ENCODE data around the gene PCDH15.
A peak's percentile ranks its signal among the peaks of the same experiment; 100 is the strongest.

The PCDH15 gene

GRCh38 chr10:54710918-54711317 lies 90.1 kb downstream of the PCDH15 start:
- no peaks in the 10 kb centered on the region for H3K79me1 ChIP-seq (ENCODE audit: low read depth, low read length)
- H3K23ac ChIP-seq (ENCODE audit: low read depth, low read length, poor library complexity), result no peak overlapping the region
- H3K14ac ChIP-seq (ENCODE audit: low read length), result no peak overlapping the region
- H3K36me3 ChIP-seq (replicated peaks in 1 of 2; ENCODE audit: control insufficient read depth in 2 of 2, insufficient read depth in 2 of 2, low read length in 2 of 2), result no peaks in the 10 kb centered on the region
- no peak overlapping the region for H3K18ac ChIP-seq (ENCODE audit: low read length)
- H3K27me3 ChIP-seq (ENCODE audit: control insufficient read depth in 3 of 3, insufficient read depth in 3 of 3, low read depth in 1 of 3, low read length in 3 of 3), result no peaks in the 10 kb centered on the region
- no peak overlapping the region for H4K91ac ChIP-seq (ENCODE audit: low read depth, low read length, poor library complexity)
- H3K4me1 ChIP-seq (ENCODE audit: control insufficient read depth in 2 of 2, insufficient read depth in 1 of 2, low read depth in 1 of 2, low read length in 2 of 2), result peaks cover 0 to 5% of the 10 kb centered on the region in 2 donors
- WGBS, 2 donors (ENCODE audit: extremely low coverage in 2 of 2, insufficient read length in 2 of 2, insufficient replicate concordance in 1 of 2), result no CpG with 5 or more reads among the region's 3 CpGs
- no peak overlapping the region for H2BK5ac ChIP-seq (ENCODE audit: low read length)
- H2AFZ ChIP-seq (ENCODE audit: low read length), result no peak overlapping the region
- no peak overlapping the region for H3K9ac ChIP-seq (ENCODE audit: low read depth, low read length, poor library complexity)
- no peak overlapping the region for H2BK15ac ChIP-seq (ENCODE audit: low read length)
- no peak overlapping the region for H3K4me3 ChIP-seq (ENCODE audit: low read length in 2 of 2)
- no peak overlapping the region for H2AK5ac ChIP-seq (ENCODE audit: low read depth, low read length)
- no peak overlapping the region for H3K4me2 ChIP-seq (ENCODE audit: insufficient read depth, low read length, poor library complexity, severe bottlenecking)
- peaks cover 0 to 1% of the 10 kb centered on the region in 2 donors for H3K9me3 ChIP-seq (replicated peaks in 1 of 2; ENCODE audit: control insufficient read depth in 2 of 2, insufficient read depth in 1 of 2, low read depth in 1 of 2, low read length in 2 of 2)
- H4K8ac ChIP-seq (ENCODE audit: low read depth, low read length), result no peak overlapping the region
- no peak overlapping the region for H3K27ac ChIP-seq (replicated peaks; ENCODE audit: low read length)
- no peak overlapping the region for H2BK12ac ChIP-seq (ENCODE audit: low read length)
- no peak overlapping the region for H3K4ac ChIP-seq (ENCODE audit: low read length)
- no peak for DNase-seq (ENCODE audit: low spot score)
- H2BK120ac ChIP-seq (ENCODE audit: low read depth, low read length), result no peak overlapping the region

GRCh38 chr10:54708591-54708990 lies 92.4 kb downstream of the PCDH15 start:
- no CpG with 5 or more reads among the region's 8 CpGs for WGBS, 2 donors (ENCODE audit: extremely low coverage in 2 of 2, insufficient read length in 2 of 2, insufficient replicate concordance in 1 of 2)
- peaks cover 0 to 3% of the 10 kb centered on the region in 2 donors for H3K9me3 ChIP-seq (replicated peaks in 1 of 2; ENCODE audit: control insufficient read depth in 2 of 2, insufficient read depth in 1 of 2, low read depth in 1 of 2, low read length in 2 of 2)
- H3K4me3 ChIP-seq (ENCODE audit: low read length in 2 of 2), result no peak overlapping the region
- no peak overlapping the region for H3K4me2 ChIP-seq (ENCODE audit: insufficient read depth, low read length, poor library complexity, severe bottlenecking)
- H2BK120ac ChIP-seq (ENCODE audit: low read depth, low read length), result no peak overlapping the region
- H2AFZ ChIP-seq (ENCODE audit: low read length), result peak overlapping the region; percentile 54
- no peaks in the 10 kb centered on the region for H3K36me3 ChIP-seq (replicated peaks in 1 of 2; ENCODE audit: control insufficient read depth in 2 of 2, insufficient read depth in 2 of 2, low read length in 2 of 2)
- no peak for DNase-seq (ENCODE audit: low spot score)
- H3K4ac ChIP-seq (ENCODE audit: low read length), result no peak overlapping the region
- H2AK5ac ChIP-seq (ENCODE audit: low read depth, low read length), result no peak overlapping the region
- H3K79me1 ChIP-seq (ENCODE audit: low read depth, low read length), result no peaks in the 10 kb centered on the region
- no peak overlapping the region for H2BK12ac ChIP-seq (ENCODE audit: low read length)
- no peak overlapping the region for H3K23ac ChIP-seq (ENCODE audit: low read depth, low read length, poor library complexity)
- H4K8ac ChIP-seq (ENCODE audit: low read depth, low read length), result no peak overlapping the region
- H3K9ac ChIP-seq (ENCODE audit: low read depth, low read length, poor library complexity), result no peak overlapping the region
- no peak overlapping the region for H2BK5ac ChIP-seq (ENCODE audit: low read length)
- no peak overlapping the region for H3K14ac ChIP-seq (ENCODE audit: low read length)
- no peak overlapping the region for H2BK15ac ChIP-seq (ENCODE audit: low read length)
- H3K18ac ChIP-seq (ENCODE audit: low read length), result no peak overlapping the region
- no peaks in the 10 kb centered on the region for H3K27me3 ChIP-seq (ENCODE audit: control insufficient read depth in 3 of 3, insufficient read depth in 3 of 3, low read depth in 1 of 3, low read length in 3 of 3)
- H4K91ac ChIP-seq (ENCODE audit: low read depth, low read length, poor library complexity), result no peak overlapping the region
- H3K4me1 ChIP-seq (ENCODE audit: control insufficient read depth in 2 of 2, insufficient read depth in 1 of 2, low read depth in 1 of 2, low read length in 2 of 2), result peaks cover 0 to 5% of the 10 kb centered on the region in 2 donors
- H3K27ac ChIP-seq (replicated peaks; ENCODE audit: low read length), result no peak overlapping the region

- H3K23ac ChIP-seq (ENCODE audit: low read depth, low read length, poor library complexity), result no peak overlapping the region
- no peak overlapping the region for H3K18ac ChIP-seq (ENCODE audit: low read length)
- H3K4me3 ChIP-seq (ENCODE audit: low read length in 2 of 2), result no peak overlapping the region
- H3K27ac ChIP-seq (replicated peaks; ENCODE audit: low read length), result no peak overlapping the region
- H3K79me1 ChIP-seq (ENCODE audit: low read depth, low read length), result no peaks in the 10 kb centered on the region
- no peaks in the 10 kb centered on the region for H3K27me3 ChIP-seq (ENCODE audit: control insufficient read depth in 3 of 3, insufficient read depth in 3 of 3, low read depth in 1 of 3, low read length in 3 of 3)
- no peak overlapping the region for H2BK12ac ChIP-seq (ENCODE audit: low read length)
- peaks cover 0 to 9% of the 10 kb centered on the region in 2 donors for H3K9me3 ChIP-seq (replicated peaks in 1 of 2; ENCODE audit: control insufficient read depth in 2 of 2, insufficient read depth in 1 of 2, low read depth in 1 of 2, low read length in 2 of 2)
- no peak overlapping the region for H3K9ac ChIP-seq (ENCODE audit: low read depth, low read length, poor library complexity)
- no peak overlapping the region for H2BK120ac ChIP-seq (ENCODE audit: low read depth, low read length)
- no peak overlapping the region for H4K8ac ChIP-seq (ENCODE audit: low read depth, low read length)
- no peaks in the 10 kb centered on the region for H3K36me3 ChIP-seq (replicated peaks in 1 of 2; ENCODE audit: control insufficient read depth in 2 of 2, insufficient read depth in 2 of 2, low read length in 2 of 2)
- whole genome bisulfite sequencing, 2 donors (ENCODE audit: extremely low coverage in 2 of 2, insufficient read length in 2 of 2, insufficient replicate concordance in 1 of 2), result no CpG with 5 or more reads among the region's 2 CpGs
- H2BK15ac ChIP-seq (ENCODE audit: low read length), result no peak overlapping the region
- peak overlapping the region; percentile 21 for H2AFZ ChIP-seq (ENCODE audit: low read length)
- DNase-seq (ENCODE audit: low spot score), result no peak
- peaks cover 0 to 5% of the 10 kb centered on the region in 2 donors for H3K4me1 ChIP-seq (ENCODE audit: control insufficient read depth in 2 of 2, insufficient read depth in 1 of 2, low read depth in 1 of 2, low read length in 2 of 2)
- H3K4ac ChIP-seq (ENCODE audit: low read length), result no peak overlapping the region
- H3K14ac ChIP-seq (ENCODE audit: low read length), result no peak overlapping the region
- no peak overlapping the region for H3K4me2 ChIP-seq (ENCODE audit: insufficient read depth, low read length, poor library complexity, severe bottlenecking)
- H4K91ac ChIP-seq (ENCODE audit: low read depth, low read length, poor library complexity), result no peak overlapping the region
- H2AK5ac ChIP-seq (ENCODE audit: low read depth, low read length), result no peak overlapping the region
- no peak overlapping the region for H2BK5ac ChIP-seq (ENCODE audit: low read length)
Observed at GRCh38 chr10:54708021-54708420, 93.0 kb downstream of the PCDH15 start.

- Histone ChIP-seq H3K27ac (replicated peaks; ENCODE audit: low read length) (no peak overlapping the region), H3K79me1 (ENCODE audit: low read depth, low read length) (no peaks in the 10 kb centered on the region), H3K4me3 (ENCODE audit: low read length in 2 of 2) (no peak overlapping the region), H2BK120ac (ENCODE audit: low read depth, low read length) (no peak overlapping the region), H3K4me2 (ENCODE audit: insufficient read depth, low read length, poor library complexity, severe bottlenecking) (no peak overlapping the region), H3K14ac (ENCODE audit: low read length) (no peak overlapping the region), H2AK5ac (ENCODE audit: low read depth, low read length) (no peak overlapping the region), H2AFZ (ENCODE audit: low read length) (no peak overlapping the region), H3K9ac (ENCODE audit: low read depth, low read length, poor library complexity) (no peak overlapping the region), H3K4ac (ENCODE audit: low read length) (no peak overlapping the region), H3K36me3 (replicated peaks in 1 of 2; ENCODE audit: control insufficient read depth in 2 of 2, insufficient read depth in 2 of 2, low read length in 2 of 2) (no peaks in the 10 kb centered on the region), H2BK5ac (ENCODE audit: low read length) (no peak overlapping the region), H3K9me3 (replicated peaks in 1 of 2; ENCODE audit: control insufficient read depth in 2 of 2, insufficient read depth in 1 of 2, low read depth in 1 of 2, low read length in 2 of 2) (peaks cover 0 to 13% of the 10 kb centered on the region in 2 donors), H2BK15ac (ENCODE audit: low read length) (no peak overlapping the region), H3K27me3 (ENCODE audit: control insufficient read depth in 3 of 3, insufficient read depth in 3 of 3, low read depth in 1 of 3, low read length in 3 of 3) (no peaks in the 10 kb centered on the region), H4K8ac (ENCODE audit: low read depth, low read length) (no peak overlapping the region), H4K91ac (ENCODE audit: low read depth, low read length, poor library complexity) (no peak overlapping the region), H3K4me1 (ENCODE audit: control insufficient read depth in 2 of 2, insufficient read depth in 1 of 2, low read depth in 1 of 2, low read length in 2 of 2) (peaks cover 0 to 1% of the 10 kb centered on the region in 2 donors), H3K23ac (ENCODE audit: low read depth, low read length, poor library complexity) (no peak overlapping the region), H2BK12ac (ENCODE audit: low read length) (no peak overlapping the region), H3K18ac (ENCODE audit: low read length) (no peak overlapping the region)
- WGBS, 2 donors (ENCODE audit: extremely low coverage in 2 of 2, insufficient read length in 2 of 2, insufficient replicate concordance in 1 of 2), result no CpG with 5 or more reads among the region's 3 CpGs
- no peak for DNase-seq (ENCODE audit: low spot score)
Observed at GRCh38 chr10:54702583-54703485, 98.2 kb downstream of the PCDH15 start.

Data from neuronal stem cell (in vitro differentiated cells).